ENCODE measurements around the gene PAXIP1. TPM values are rescaled to one million over a fixed set of nuclear protein-coding genes. Genes with fewer than 3 reads are reported as not detected.

Gene PAXIP1
- total and polyA plus RNA-seq, 2 experiments from 2014 or later: 12.5 to 36.9 TPM

- no peak for TF ChIP-seq ZNF462 (CRISPR knock-in tag; IDR thresholded peaks at IDR 0.05)
- no peak for TF ChIP-seq ETS1 (IDR thresholded peaks at IDR 0.05)
- TF ChIP-seq JUNB (IDR thresholded peaks at IDR 0.05; ENCODE audit: unreplicated experiment): no peak
- TF ChIP-seq STAT1 (IDR thresholded peaks at IDR 0.05; ENCODE audit: unreplicated experiment): no peak
- no peak for TF ChIP-seq ZNF331 (CRISPR knock-in tag; IDR thresholded peaks at IDR 0.05; ENCODE audit: low read depth)
- TF ChIP-seq EZH2 (IDR thresholded peaks at IDR 0.05; ENCODE audit: low read depth, unreplicated experiment): no peak
- no peak for TF ChIP-seq ZNF114 (CRISPR knock-in tag; IDR thresholded peaks at IDR 0.05)
- no peak for TF ChIP-seq CREB1 (CRISPR knock-in tag; IDR thresholded peaks at IDR 0.05; ENCODE audit: low read depth)
Observed at GRCh38 chr7:154960063-154960790, 42.7 kb downstream of the PAXIP1 start (continued).

- H3K4me3 Mint-ChIP-seq: no peak overlapping the region
- H3K36me3 Mint-ChIP-seq (ENCODE audit: low read depth): peaks cover 83% of the 10 kb centered on the region
- Histone ChIP-seq H3K9me2 (ENCODE audit: insufficient read depth) (no peaks in the 10 kb centered on the region), H4K20me1 (replicated peaks; ENCODE audit: insufficient read depth) (no peaks in the 10 kb centered on the region), H3K4me3 (no peak overlapping the region), H2AFZ (no peak overlapping the region), H3K79me2 (replicated peaks; ENCODE audit: insufficient read depth) (no peaks in the 10 kb centered on the region), H3F3A (replicated peaks; ENCODE audit: low read depth) (no peaks in the 10 kb centered on the region), H3K4me2 (no peak overlapping the region), H3K4me1 (ENCODE audit: insufficient read depth) (no peaks in the 10 kb centered on the region), H3K27ac (ENCODE audit: low read depth) (no peak overlapping the region), H3K27me3 (ENCODE audit: insufficient read depth) (no peaks in the 10 kb centered on the region), H3K36me3 (ENCODE audit: insufficient read depth) (peaks cover 66% of the 10 kb centered on the region)
- DNase-seq (ENCODE audit: low spot score) (no peak), ATAC-seq (no peak)
- no peaks in the 10 kb centered on the region; the same call in 2 of the 3 replicates for H3K4me1 Mint-ChIP-seq
- H3K9me3 Mint-ChIP-seq: no peaks in the 10 kb centered on the region
- H3K27ac Mint-ChIP-seq: no peak overlapping the region
- peaks cover 3% of the 10 kb centered on the region for H3K27me3 Mint-ChIP-seq (ENCODE audit: insufficient read depth, low read depth, poor library complexity)
- no peak for TF ChIP-seq POLR2AphosphoS5 (IDR thresholded peaks at IDR 0.05; ENCODE audit: low read depth)
- TF ChIP-seq CREB1 (CRISPR knock-in tag; IDR thresholded peaks at IDR 0.05; ENCODE audit: low read depth): no peak
- TF ChIP-seq EZH2 (IDR thresholded peaks at IDR 0.05; ENCODE audit: low read depth, unreplicated experiment): no peak
- no peak for TF ChIP-seq ETS1 (IDR thresholded peaks at IDR 0.05)
- TF ChIP-seq STAT1 (IDR thresholded peaks at IDR 0.05; ENCODE audit: unreplicated experiment): no peak
- TF ChIP-seq EZH2phosphoT487 (IDR thresholded peaks at IDR 0.05; ENCODE audit: unreplicated experiment): no peak
- no peak for TF ChIP-seq JUNB (IDR thresholded peaks at IDR 0.05; ENCODE audit: unreplicated experiment)
- no peak for TF ChIP-seq CTCF (conservative IDR thresholded peaks at IDR 0.05; ENCODE audit: low read depth in 2 of 2)
- TF ChIP-seq ZNF114 (CRISPR knock-in tag; IDR thresholded peaks at IDR 0.05): no peak
- no peak for TF ChIP-seq NANOG (IDR thresholded peaks at IDR 0.05; ENCODE audit: borderline replicate concordance)
Observed at GRCh38 chr7:154956427-154956826, 46.5 kb downstream of the PAXIP1 start.

Measured in GM23338 (cell line).